ENCODE measurements around the gene GALT. TPM values are rescaled to one million over a fixed set of nuclear protein-coding genes. Genes with fewer than 3 reads are reported as not detected.

GALT gene
- total RNA-seq, 4 donors from 2014 or later: 8.1 to 23.6 (median 20.0) TPM

GRCh38 chr9:34688329-34689115, 42.0 kb downstream of the GALT start:
- no peaks in the 10 kb centered on the region for H3K27me3 ChIP-seq
- H3K27ac ChIP-seq: no peak overlapping the region
- TF ChIP-seq CTCF (IDR thresholded peaks at IDR 0.05 in 4 of 5, conservative IDR thresholded peaks at IDR 0.05 in 1 of 5) (no peak), POLR2A (IDR thresholded peaks at IDR 0.05) (no peak)
- H3K4me1 ChIP-seq: no peaks in the 10 kb centered on the region
- no peaks in the 10 kb centered on the region for H3K36me3 ChIP-seq
- no peaks in the 10 kb centered on the region for H3K9me3 ChIP-seq
- ATAC-seq (no peak), DNase-seq (no peak)
- no peak overlapping the region for H3K4me3 ChIP-seq
- intact Hi-C loops (cut with DNase I; ENCODE audit: low total_unique reads): no loop called here
- in situ Hi-C loops (cut with MboI; ENCODE audit: low sequenced_read_pairs in 4 of 4): no loop called here

- TF ChIP-seq POLR2A (IDR thresholded peaks at IDR 0.05) (no peak), CTCF (IDR thresholded peaks at IDR 0.05 in 4 of 5, conservative IDR thresholded peaks at IDR 0.05 in 1 of 5) (no peak)
- no peak for ATAC-seq
- Histone ChIP-seq H3K27ac (no peak overlapping the region), H3K27me3 (no peaks in the 10 kb centered on the region), H3K36me3 (no peaks in the 10 kb centered on the region), H3K4me3 (no peak overlapping the region), H3K9me3 (no peaks in the 10 kb centered on the region), H3K4me1 (no peaks in the 10 kb centered on the region)
- in situ Hi-C loops (cut with MboI; ENCODE audit: low sequenced_read_pairs in 4 of 4) (no loop called here), intact Hi-C loops (cut with DNase I; ENCODE audit: low total_unique reads) (no loop called here)
- no peak for DNase-seq
These were observed 42.6 kb downstream of the GALT start for GRCh38 chr9:34689116-34689470.

- in situ Hi-C loops (cut with MboI; ENCODE audit: low sequenced_read_pairs in 4 of 4): no loop called here
- no peaks in the 10 kb centered on the region for H3K36me3 ChIP-seq
- no peaks in the 10 kb centered on the region for H3K9me3 ChIP-seq
- H3K4me1 ChIP-seq: no peaks in the 10 kb centered on the region
- DNase-seq (no peak), ATAC-seq (no peak)
- H3K4me3 ChIP-seq: no peak overlapping the region
- no peak overlapping the region for H3K27ac ChIP-seq
- TF ChIP-seq CTCF (IDR thresholded peaks at IDR 0.05 in 4 of 5, conservative IDR thresholded peaks at IDR 0.05 in 1 of 5) (no peak), POLR2A (IDR thresholded peaks at IDR 0.05) (no peak)
- H3K27me3 ChIP-seq: no peaks in the 10 kb centered on the region
- intact Hi-C loops (cut with DNase I; ENCODE audit: low total_unique reads): no loop called here
These were observed 43.0 kb downstream of the GALT start for GRCh38 chr9:34689512-34689911.

DNA sequence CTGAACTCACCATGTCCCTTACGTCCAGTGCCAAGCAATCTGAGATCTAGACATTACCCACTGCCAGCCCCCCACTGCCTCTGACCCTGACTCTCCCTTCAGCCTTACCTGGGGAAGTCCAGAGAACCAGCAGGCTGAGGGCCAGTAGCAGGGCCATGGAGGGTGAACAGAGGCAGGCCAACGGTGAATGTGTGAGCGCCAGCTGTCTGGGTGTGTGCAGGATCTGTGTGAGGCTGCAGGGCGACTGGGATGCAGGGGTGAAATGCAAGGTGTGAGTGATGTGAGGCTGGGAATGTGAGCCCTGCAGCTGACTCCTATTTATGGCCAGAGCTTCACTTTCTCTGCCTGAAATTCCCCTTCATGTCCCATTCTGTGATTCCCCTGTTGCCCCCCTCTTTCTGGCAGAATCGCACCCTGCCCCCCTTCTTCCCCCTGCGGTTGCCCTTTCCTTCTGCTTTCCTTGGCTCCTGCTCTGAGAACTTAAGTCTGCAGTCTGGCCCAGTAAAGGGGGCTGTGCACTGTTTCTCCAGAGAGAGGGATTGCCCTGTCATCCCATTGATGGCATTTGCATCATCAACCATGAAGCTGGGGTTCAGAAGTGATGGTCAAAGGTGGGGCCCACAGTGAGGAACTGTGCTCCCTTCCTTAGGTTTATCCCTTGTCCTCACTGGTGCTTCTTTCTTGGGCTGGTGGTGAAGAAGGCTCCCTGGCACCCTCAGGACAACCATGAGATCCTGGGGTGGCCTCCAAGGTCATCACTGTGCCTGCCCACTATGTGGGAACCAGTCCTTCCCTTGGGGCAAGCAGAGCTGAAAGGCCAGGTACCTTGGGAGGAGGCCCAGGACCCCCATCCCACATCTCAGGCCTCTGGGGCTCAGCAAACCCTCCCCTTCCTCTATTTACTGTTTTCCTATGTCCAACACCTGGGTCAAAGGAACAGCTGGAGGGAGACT, 44.8 kb downstream of the GALT start, which contains the start of gene CCL19:
TSS of gene CCL19 (minus strand) at position 294 of the 953 bp plus-strand sequence. CDS start at position 157, 137 bp downstream.
- no peak for TF ChIP-seq CTCF (IDR thresholded peaks at IDR 0.05 in 4 of 5, conservative IDR thresholded peaks at IDR 0.05 in 1 of 5)
- TF ChIP-seq POLR2A (IDR thresholded peaks at IDR 0.05): no peak
- ATAC-seq (no peak), DNase-seq (no peak)
- H3K27ac ChIP-seq: no peak within 1 kb of the TSS
- H3K27me3 ChIP-seq: no peaks in the 10 kb centered on the region
- no peaks in the 10 kb centered on the region for H3K9me3 ChIP-seq
- in situ Hi-C loops (cut with MboI; ENCODE audit: low sequenced_read_pairs in 4 of 4): no loop called here
- H3K36me3 ChIP-seq: no peaks in the 10 kb centered on the region
- H3K4me3 ChIP-seq: no peak within 1 kb of the TSS
- no peaks in the 10 kb centered on the region for H3K4me1 ChIP-seq
- intact Hi-C loops (cut with DNase I; ENCODE audit: low total_unique reads): no loop called here
